Glomerular visceral epithelial cell (primary cell): ENCODE results near the gene TAGLN.

Experiments
- DNase-seq: peaks from one replicate; pipeline ENCODE4 v3.0.0-alpha.2; 2016; ENCODE audit errors: extremely low spot score

Gene TAGLN

DNA sequence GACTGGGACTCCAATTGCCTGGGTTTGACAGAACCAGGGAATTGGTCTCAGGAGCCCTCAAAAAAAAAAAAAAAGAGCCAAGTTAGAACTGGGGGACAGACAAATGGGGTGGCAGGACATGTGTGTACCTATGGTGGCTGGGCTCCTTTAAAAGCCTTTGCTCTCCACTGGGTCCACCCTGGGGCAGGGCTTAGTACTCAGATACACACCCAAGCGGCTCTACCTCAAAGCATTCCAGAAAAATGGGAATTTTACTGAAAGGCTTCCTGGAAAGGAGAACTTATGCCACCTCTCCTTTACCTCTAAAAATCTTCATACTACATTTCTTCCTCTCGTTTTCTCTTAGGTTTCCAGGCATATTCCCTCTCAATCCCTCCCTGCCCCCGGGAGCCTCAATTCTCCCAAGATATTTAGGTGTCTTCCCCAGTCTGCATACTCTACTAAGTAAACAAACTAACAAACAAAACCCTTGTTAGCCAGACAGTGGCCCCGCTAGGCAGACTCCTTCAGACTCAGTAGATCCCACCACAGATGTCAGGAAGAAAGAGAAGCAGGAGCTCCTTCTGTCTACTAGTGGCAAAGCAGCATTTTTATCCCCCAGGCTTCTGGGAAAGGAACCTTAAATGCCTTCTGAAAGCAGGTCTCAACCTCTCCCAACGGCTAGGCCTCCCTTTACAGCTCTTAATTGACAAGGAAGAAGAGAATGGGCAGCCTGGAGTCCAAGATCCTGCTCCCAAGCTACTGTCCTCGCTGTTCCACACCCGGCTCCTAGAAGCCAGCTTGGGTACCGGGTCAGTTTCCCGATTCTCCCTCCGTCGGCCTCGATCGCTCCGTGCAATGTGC lies 32.0 kb downstream of the TAGLN start:
- no peak for DNase-seq

GRCh38 chr11:117231842-117232091 lies 32.6 kb downstream of the TAGLN start, which contains the start of gene PCSK7:
TSS of gene PCSK7 (minus strand) at chr11:117232073. CDS start at chr11:117229844, 2,229 bp downstream.
- DNase-seq, result no peak

DNA sequence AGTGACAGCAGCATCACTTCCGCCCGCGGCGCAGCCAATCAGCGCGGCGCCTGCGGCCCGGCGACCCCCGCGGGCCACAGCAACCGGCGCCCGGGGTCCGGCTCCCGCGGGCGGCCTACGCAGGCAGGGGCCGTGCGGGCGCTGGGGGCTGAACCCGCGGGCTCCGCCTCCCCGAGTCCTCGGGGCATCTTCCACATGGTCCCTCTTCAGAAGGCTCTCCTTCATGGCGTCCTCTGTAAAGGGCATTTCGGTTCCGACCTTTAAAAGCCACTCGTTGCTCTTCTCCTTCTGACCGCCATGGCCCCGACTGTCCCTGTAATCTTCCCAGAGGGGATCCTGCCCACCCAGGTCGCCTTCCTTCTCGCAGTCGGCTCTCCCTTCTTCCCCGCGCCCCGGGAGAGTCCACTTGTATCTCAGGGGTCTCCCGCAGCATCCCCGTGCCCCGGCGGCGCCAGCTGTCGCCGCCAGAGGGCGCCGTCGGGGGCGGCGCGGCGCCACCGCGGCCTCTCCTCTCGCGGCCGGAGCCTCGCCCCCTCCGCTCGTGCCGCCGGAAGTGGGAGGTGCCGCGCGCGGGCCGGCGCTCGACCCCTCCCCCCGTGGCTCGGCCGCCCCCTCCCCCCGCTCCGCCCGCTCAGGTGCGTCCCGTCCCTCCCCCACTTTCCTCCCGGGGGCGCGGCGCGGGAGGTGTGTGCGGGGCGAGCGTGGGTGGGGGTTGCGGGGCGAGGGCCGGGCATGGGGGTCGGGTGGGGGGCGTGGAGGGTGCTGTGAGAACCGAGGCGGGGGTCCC lies 33.1 kb downstream of the TAGLN start, which contains the start of gene RNF214:
RNF214 (plus strand) TSS at position 580 of the 787 bp plus-strand sequence. CDS start 1,602 bp downstream, outside the sequence.
- peak; percentile 81 for DNase-seq

- DNase-seq, result no peak
Measured at GRCh38 chr11:117232911-117233409, 33.8 kb downstream of the TAGLN start.

- no peak for DNase-seq
Measured at GRCh38 chr11:117238221-117238620, 39.1 kb downstream of the TAGLN start.

DNA sequence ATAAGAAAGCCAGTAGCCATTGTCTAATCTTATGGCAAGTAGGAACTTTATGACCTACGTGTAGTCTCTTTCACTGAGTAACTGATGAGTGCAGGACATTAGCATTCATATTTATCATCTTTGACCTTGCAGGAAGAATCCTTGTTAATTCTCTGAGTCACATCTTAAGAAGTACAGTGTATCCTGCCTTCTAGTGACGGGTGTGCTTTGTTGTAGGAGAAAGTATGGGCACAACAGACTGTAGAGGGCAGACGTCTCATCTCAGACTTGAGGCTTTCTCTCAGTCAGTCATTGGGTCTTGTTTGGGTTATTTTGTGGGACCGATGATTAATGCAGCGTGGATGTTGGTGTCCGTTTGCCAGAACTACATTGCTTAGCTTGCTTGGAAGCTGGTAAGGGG lies 40.1 kb downstream of the TAGLN start:
- DNase-seq, result peak; percentile 55

- DNase-seq, result no peak
Measured at GRCh38 chr11:117248341-117248740, 49.2 kb downstream of the TAGLN start.

DNA sequence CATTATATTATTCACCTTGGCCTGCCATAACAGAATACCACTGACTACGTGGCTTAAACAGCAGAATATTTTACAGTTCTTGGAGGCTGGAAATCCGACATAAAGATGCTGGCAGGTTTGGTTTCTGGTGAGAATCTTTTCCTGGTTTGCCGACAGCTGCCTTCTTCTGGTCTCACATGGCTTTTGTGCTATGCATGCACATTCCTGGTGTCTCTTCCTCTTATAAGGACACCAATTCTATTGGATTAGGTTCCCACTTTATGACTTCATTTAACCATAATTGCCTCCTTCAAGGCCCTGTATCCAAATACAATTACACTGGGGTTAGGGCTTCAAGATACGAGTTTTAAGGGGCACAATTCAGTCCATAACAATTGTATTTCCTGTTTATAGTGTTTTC lies 50.4 kb downstream of the TAGLN start:
- DNase-seq, result no peak

- no peak for DNase-seq
Measured at GRCh38 chr11:117251506-117251905, 52.3 kb downstream of the TAGLN start.

DNA sequence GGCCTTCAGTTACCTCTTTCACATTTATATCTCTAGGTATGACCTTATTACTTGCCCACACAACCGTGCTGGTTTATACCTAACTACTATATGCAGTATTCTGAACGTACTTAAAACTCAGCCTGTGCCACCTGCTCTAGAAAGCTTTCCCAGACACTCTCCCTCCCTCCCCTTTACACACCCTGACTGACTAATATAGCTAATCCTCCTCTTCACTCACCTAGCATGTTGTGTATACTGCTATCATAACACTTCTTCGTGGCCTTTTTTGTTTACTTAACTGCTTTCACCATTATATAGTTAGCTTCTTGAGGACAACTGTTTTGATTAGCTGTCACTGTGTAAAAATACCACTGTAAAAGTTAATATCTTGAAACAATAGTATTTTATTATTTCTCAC lies 56.8 kb downstream of the TAGLN start:
- no peak for DNase-seq

DNA sequence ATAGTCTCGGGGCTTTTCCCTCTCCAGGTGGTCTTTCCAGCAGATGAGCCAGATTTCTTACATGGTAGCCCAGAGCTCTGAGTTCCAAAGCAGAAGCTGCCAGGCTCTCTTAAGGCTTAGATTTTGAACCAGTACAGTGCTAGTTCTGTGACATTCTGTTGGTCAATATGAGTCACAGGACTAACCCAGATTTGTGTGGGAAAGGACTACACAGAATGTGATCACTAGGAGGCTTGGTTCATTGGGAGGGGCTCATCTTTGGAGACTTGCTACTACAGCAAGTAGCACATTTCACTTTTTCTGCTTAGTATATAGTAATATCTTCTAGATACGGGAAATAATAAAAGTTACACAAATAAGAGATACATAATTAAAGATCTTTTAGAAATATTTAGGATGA lies 57.4 kb downstream of the TAGLN start:
- no peak for DNase-seq
